Measurements from ENCODE around the gene HTR3A. TPM values are rescaled to one million over a fixed set of nuclear protein-coding genes. Genes with fewer than 3 reads are reported as not detected.

Gene HTR3A
- total RNA-seq, 4 donors from 2014 or later: 0.42 to 1.8 (median 0.90) TPM

- Histone ChIP-seq H3K27ac (replicated peaks in 1 of 4) (peak overlapping the region; percentile 58 to 70 (median 66)), H3K4me1 (peaks cover 9 to 26% (median 25%) of the 10 kb centered on the region in 4 donors), H3K36me3 (no peaks in the 10 kb centered on the region), H3K9me3 (no peaks in the 10 kb centered on the region), H3K4me3 (peak overlapping the region; percentile 49 to 53 (median 52)), H3K27me3 (peaks cover 0 to 10% (median 0%) of the 10 kb centered on the region in 4 donors)
- peak; percentile 95 for DNase-seq (ENCODE audit: extremely low spot score)
- peak; percentile 82 to 90 (median 88) for TF ChIP-seq CTCF (IDR thresholded peaks at IDR 0.05)
- TF ChIP-seq POLR2AphosphoS5 (IDR thresholded peaks at IDR 0.05): peak; percentile 71 to 76
- no peak for TF ChIP-seq EP300 (IDR thresholded peaks at IDR 0.05)
- TF ChIP-seq POLR2A (IDR thresholded peaks at IDR 0.05; ENCODE audit: low read depth): no peak
- 24% methylated on average over 2 of the region's 37 CpGs for WGBS
- intact Hi-C loops (cut with DNase I): loop anchor here (2.0 to 10.0 kb wide), 2 partner anchors 141 to 225 kb away; no protein-coding TSS in a partner anchor
These were observed 61.4 kb downstream of the HTR3A start for GRCh38 chr11:114036147-114036811.

- H3K9me3 ChIP-seq: no peaks in the 10 kb centered on the region
- 93% methylated on average over 3 of the region's 3 CpGs for WGBS
- DNase-seq (ENCODE audit: extremely low spot score): no peak
- intact Hi-C loops (cut with DNase I): loop anchor here (2.0 to 10.0 kb wide), 2 partner anchors 142 to 224 kb away; no protein-coding TSS in a partner anchor
- peak overlapping the region; percentile 58 to 70 (median 66) for H3K27ac ChIP-seq (replicated peaks in 1 of 4)
- H3K4me1 ChIP-seq: peaks cover 9 to 27% (median 26%) of the 10 kb centered on the region in 4 donors
- H3K36me3 ChIP-seq: no peaks in the 10 kb centered on the region
- peak overlapping the region; percentile 49 to 53 (median 52) for H3K4me3 ChIP-seq
- TF ChIP-seq POLR2AphosphoS5 (IDR thresholded peaks at IDR 0.05) (no peak), CTCF (IDR thresholded peaks at IDR 0.05) (no peak), EP300 (IDR thresholded peaks at IDR 0.05) (no peak), POLR2A (IDR thresholded peaks at IDR 0.05; ENCODE audit: low read depth) (no peak)
- peaks cover 0 to 8% (median 0%) of the 10 kb centered on the region in 4 donors for H3K27me3 ChIP-seq
These were observed 62.0 kb downstream of the HTR3A start for GRCh38 chr11:114036958-114037357.

GRCh38 chr11:114039551-114039950 is 64.6 kb downstream of the HTR3A start:
- no peaks in the 10 kb centered on the region for H3K9me3 ChIP-seq
- peaks cover 12 to 29% (median 27%) of the 10 kb centered on the region in 4 donors for H3K4me1 ChIP-seq
- WGBS: 88% methylated on average over 3 of the region's 3 CpGs
- H3K27me3 ChIP-seq: no peaks in the 10 kb centered on the region
- H3K4me3 ChIP-seq: no peak overlapping the region
- intact Hi-C loops (cut with DNase I): loop anchor here (10.0 kb wide), 1 partner anchor 145 kb away; no protein-coding TSS in a partner anchor
- TF ChIP-seq POLR2A (IDR thresholded peaks at IDR 0.05; ENCODE audit: low read depth) (no peak), POLR2AphosphoS5 (IDR thresholded peaks at IDR 0.05) (no peak), CTCF (IDR thresholded peaks at IDR 0.05) (no peak), EP300 (IDR thresholded peaks at IDR 0.05) (no peak)
- DNase-seq (ENCODE audit: extremely low spot score): no peak
- H3K36me3 ChIP-seq: no peaks in the 10 kb centered on the region
- no peak overlapping the region for H3K27ac ChIP-seq (replicated peaks in 1 of 4)

Other genes with a start within 250 kb of the HTR3A start
- 10 to 100 TPM in 1 of 4 donors, 1 to 10 TPM in 3; 8.8 to 10.9 (median 9.4) TPM for gene ZW10, start 201.4 kb upstream of the HTR3A start, total RNA-seq
- gene CLDN25, start 195.3 kb upstream of the HTR3A start, total RNA-seq: not detected
- 10 to 100 TPM; 25.2 to 45.9 (median 35.3) TPM for gene USP28, start 99.5 kb upstream of the HTR3A start, total RNA-seq
- gene HTR3B, start 70.3 kb upstream of the HTR3A start, total RNA-seq: not detected
- 100 to 1,000 TPM; 175 to 319 (median 222) TPM for gene ZBTB16, start 84.6 kb downstream of the HTR3A start, total RNA-seq

Measured in esophagus muscularis mucosa (tissue), 4 donors.